IMR-90 (cell line): Measurements from ENCODE around the gene ASTN2. TPM values are rescaled to one million over a fixed set of nuclear protein-coding genes. Genes with fewer than 3 reads are reported as not detected.

Source experiments
- ATAC-seq: fragments of 200-7000 bp; cut with Tn5 transposase; 2 replicates; pipeline ENCODE4 v1.9.1; 2020; ENCODE audit warnings: low read depth, mild to moderate bottlenecking, moderate library complexity
- BruUV-seq: library from RNA; stranded (reverse); fragments of 400-500 nt; replicated peaks from 2 replicates; lab custom pipeline; 2021; lab: Mats Ljungman, UMichigan
- CTCF ChIA-PET: fragments of 300-600 bp; formaldehyde crosslinking; extraction: SDS; loops from one replicate; lab custom pipeline; 2021; ENCODE audit warnings: antibody characterized with exemption; lab: Yijun Ruan, JAX
- POLR2A ChIA-PET: fragments of 300-600 bp; sonication (Branson Sonifier 250); formaldehyde crosslinking; loops from one replicate; lab custom pipeline; 2022; ENCODE audit warnings: antibody characterized with exemption; ENCODE audit not compliant: unreplicated experiment; lab: Charles Lee
- DNase-seq: peaks from one replicate; pipeline ENCODE4 v3.0.0; 2013
- H2AFZ ChIP-seq: replicated peaks from 2 replicates; pipeline ENCODE3; 2013; ENCODE audit warnings: low read length, mild to moderate bottlenecking; ENCODE audit not compliant: poor library complexity
- H2AK5ac ChIP-seq: 2 replicates; pipeline ENCODE4 v1.6.1; 2013; ENCODE audit warnings: low read depth, low read length, inconsistent platforms
- H2AK9ac ChIP-seq: replicated peaks from 2 replicates; pipeline ENCODE3; 2013; ENCODE audit warnings: mild to moderate bottlenecking, low read depth, low read length, moderate library complexity; ENCODE audit not compliant: poor library complexity
- H2BK120ac ChIP-seq: 2 replicates; pipeline ENCODE4 v1.6.1; 2013; ENCODE audit warnings: low read depth, low read length, inconsistent platforms
- H2BK15ac ChIP-seq: 3 replicates; pipeline ENCODE4 v1.6.1; 2013; ENCODE audit warnings: low read depth, low read length, inconsistent platforms
- H2BK20ac ChIP-seq: 2 replicates; pipeline ENCODE4 v1.6.1; 2013; ENCODE audit warnings: low read depth, mild to moderate bottlenecking, inconsistent platforms, low read length, moderate library complexity
- H2BK5ac ChIP-seq: 2 replicates; pipeline ENCODE4 v1.6.1; 2013; ENCODE audit warnings: mild to moderate bottlenecking, low read depth, low read length, inconsistent platforms; ENCODE audit not compliant: poor library complexity, severe bottlenecking
- H3K14ac ChIP-seq: replicated peaks from 2 replicates; pipeline ENCODE4 v1.6.1; 2013; ENCODE audit warnings: low read depth, low read length, inconsistent platforms
- H3K18ac ChIP-seq: 2 replicates; pipeline ENCODE4 v1.6.1; 2013; ENCODE audit warnings: low read depth, low read length, control low read depth
- H3K23ac ChIP-seq: 2 replicates; pipeline ENCODE4 v1.6.1; 2013; ENCODE audit warnings: low read depth, low read length, inconsistent platforms
- H3K27ac ChIP-seq: 2 replicates; pipeline ENCODE4 v1.5.1; 2013; ENCODE audit warnings: mild to moderate bottlenecking, control low read depth, low read length; ENCODE audit not compliant: insufficient read depth
- H3K27me3 ChIP-seq: 2 replicates; pipeline ENCODE4 v1.6.1; 2013; ENCODE audit warnings: low read length; ENCODE audit not compliant: control insufficient read depth, insufficient read depth
- H3K36me3 ChIP-seq: 2 replicates; pipeline ENCODE4 v1.6.1; 2013; ENCODE audit warnings: low read length, mixed read lengths; ENCODE audit not compliant: control insufficient read depth, insufficient read depth
- H3K4ac ChIP-seq: 2 replicates; pipeline ENCODE4 v1.6.1; 2013; ENCODE audit warnings: low read depth, low read length, inconsistent platforms
- H3K4me1 ChIP-seq: 2 replicates; pipeline ENCODE4 v1.6.1; 2013; ENCODE audit warnings: low read length, mixed read lengths; ENCODE audit not compliant: control insufficient read depth, insufficient read depth
- H3K4me2 ChIP-seq: 2 replicates; pipeline ENCODE4 v1.6.1; 2013; ENCODE audit warnings: low read depth, mild to moderate bottlenecking, control low read depth, low read length, moderate library complexity
- H3K4me3 ChIP-seq: 2 replicates; pipeline ENCODE4 v1.5.1; 2013; ENCODE audit warnings: low read depth, mild to moderate bottlenecking, control low read depth, low read length, moderate library complexity; ENCODE audit not compliant: insufficient read depth
- H3K56ac ChIP-seq: 2 replicates; pipeline ENCODE4 v1.6.1; 2013; ENCODE audit warnings: low read length, inconsistent platforms; ENCODE audit not compliant: insufficient read depth; ENCODE audit errors: extremely low read depth
- H3K79me1 ChIP-seq, 2 experiments: 2 replicates each; pipeline ENCODE4 v1.6.1; 2013; ENCODE audit warnings: low read length in 2 of 2, inconsistent platforms in 1 of 2, low read depth in 1 of 2
- H3K9ac ChIP-seq: 2 replicates; pipeline ENCODE4 v1.6.1; 2013; ENCODE audit warnings: low read depth, low read length, control low read depth
- H3K9me1 ChIP-seq: 2 replicates; pipeline ENCODE4 v1.6.1; 2013; ENCODE audit warnings: low read length, inconsistent platforms; ENCODE audit not compliant: insufficient read depth
- H3K9me3 ChIP-seq: 2 replicates; pipeline ENCODE4 v1.6.1; 2013; ENCODE audit warnings: low read length; ENCODE audit not compliant: control insufficient read depth, insufficient read depth
- H4K20me1 ChIP-seq: 2 replicates; pipeline ENCODE4 v1.6.1; 2013; ENCODE audit warnings: low read length, inconsistent platforms; ENCODE audit not compliant: insufficient read depth
- H4K5ac ChIP-seq: 2 replicates; pipeline ENCODE4 v1.6.1; 2013; ENCODE audit warnings: mild to moderate bottlenecking, low read depth, low read length, control low read depth
- H4K8ac ChIP-seq, 2 experiments: 2 replicates each; pipeline ENCODE4 v1.6.1; 2013; ENCODE audit warnings: low read depth in 2 of 2, low read length in 2 of 2, control low read depth in 1 of 2, inconsistent platforms in 1 of 2
- H4K91ac ChIP-seq: 2 replicates; pipeline ENCODE4 v1.6.1; 2013; ENCODE audit warnings: low read depth, low read length, inconsistent platforms; ENCODE audit not compliant: insufficient read depth
- BHLHE40 ChIP-seq: fragments of 150-350 bp; IDR thresholded peaks from 2 replicates; pipeline ENCODE4 v1.6.1; 2016; ENCODE audit warnings: mild to moderate bottlenecking, low read depth, low read length
- CEBPB ChIP-seq: IDR thresholded peaks from 2 replicates; pipeline ENCODE4 v1.6.1; 2012; ENCODE audit warnings: low read depth, low read length, improper control_type of control experiment
- CTCF ChIP-seq: conservative IDR thresholded peaks from 2 replicates; pipeline ENCODE4 v1.5.1; 2012; ENCODE audit warnings: mild to moderate bottlenecking, low read depth, low read length, improper control_type of control experiment
- ELK1 ChIP-seq: fragments of 150-350 bp; IDR thresholded peaks from 2 replicates; pipeline ENCODE4 v1.6.1; 2016; ENCODE audit warnings: low read depth, mild to moderate bottlenecking, low read length, moderate library complexity, borderline replicate concordance
- FOS ChIP-seq: fragments of 150-350 bp; IDR thresholded peaks from 2 replicates; pipeline ENCODE4 v1.6.1; 2016; ENCODE audit warnings: low read depth, low read length
- MXI1 ChIP-seq: IDR thresholded peaks from 2 replicates; pipeline ENCODE4 v1.6.1; 2012; ENCODE audit warnings: low read depth, mild to moderate bottlenecking, low read length, moderate library complexity, borderline replicate concordance
- POLR2A ChIP-seq: IDR thresholded peaks from 2 replicates; pipeline ENCODE4 v1.6.1; 2012; ENCODE audit warnings: mild to moderate bottlenecking, low read depth, low read length
- RAD21 ChIP-seq: IDR thresholded peaks from 2 replicates; pipeline ENCODE4 v1.6.1; 2012; ENCODE audit warnings: low read length, improper control_type of control experiment
- RCOR1 ChIP-seq: IDR thresholded peaks from 2 replicates; pipeline ENCODE4 v1.6.1; 2012; ENCODE audit warnings: mild to moderate bottlenecking, low read length, improper control_type of control experiment; ENCODE audit not compliant: insufficient replicate concordance
- RFX5 ChIP-seq: IDR thresholded peaks from 2 replicates; pipeline ENCODE4 v1.8.0; 2012; ENCODE audit warnings: low read depth, mild to moderate bottlenecking, low read length, moderate library complexity
- USF2 ChIP-seq: fragments of 150-350 bp; IDR thresholded peaks from 2 replicates; pipeline ENCODE4 v1.6.1; 2017; ENCODE audit warnings: mild to moderate bottlenecking, antibody characterized with exemption, low read length, low read depth
- WGBS, 2 experiments: methylation state at CpG; one replicate each; pipeline versions ENCODE4 v1.1.5 to v1.1.7; 2013; ENCODE audit warnings: missing lambda C conversion rate in 2 of 2; ENCODE audit not compliant: insufficient read length in 1 of 2; ENCODE audit errors: extremely low coverage in 2 of 2; 5-methylcytosine and 5-hydroxymethylcytosine counted together
- dilution Hi-C: fragments of 300-500 bp; cut with HindIII; formaldehyde crosslinking; loops from one replicate; pipeline ENCODE4 v1.14.3; 2018; ENCODE audit warnings: low sequenced_read_pairs; ENCODE audit not compliant: unreplicated experiment
- in situ Hi-C: fragments of 300-500 bp; cut with MboI; formaldehyde crosslinking; loops from 3 replicates; pipeline ENCODE4 v1.14.3; 2019; ENCODE audit warnings: low sequenced_read_pairs, inconsistent platforms, mixed read lengths
- intact Hi-C: fragments of 100-400 bp; cut with micrococcal nuclease; formaldehyde crosslinking; loops from 2 replicates; pipeline ENCODE4 v1.10.0; 2022
- polyA plus RNA-seq, 3 experiments: library from polyadenylated mRNA; depleted of rRNA; stranded (reverse); fragments of >200 nt; gene quantifications; 2 replicates each; pipeline ENCODE4 v1.2.3, GENCODE V29; 2012; ENCODE audit warnings: low replicate concordance in 1 of 3
- total RNA-seq: library from RNA; depleted of rRNA; stranded (reverse); fragments of >200 nt; gene quantifications from 2 replicates; pipeline ENCODE4 v1.2.3, GENCODE V29; 2012

The ASTN2 gene
- total and polyA plus RNA-seq, 2 of the 4 experiments (the other 2 are of a cell fraction) = 3.8 to 6.8 TPM

GRCh38 chr9:116924462-116925110, 490.3 kb downstream of the ASTN2 start:
- DNase-seq (no peak), ATAC-seq (no peak)
- Histone ChIP-seq H2BK5ac (no peak overlapping the region), H3K9me3 (no peaks in the 10 kb centered on the region), H2AK5ac (no peak overlapping the region), H3K4me3 (no peak overlapping the region), H3K27me3 (peaks cover 2% of the 10 kb centered on the region; the same call in 1 of the 2 replicates), H2BK15ac (no peak overlapping the region), H3K56ac (no peak overlapping the region), H2AFZ (no peak overlapping the region), H4K20me1 (no peaks in the 10 kb centered on the region), H3K4me2 (no peak overlapping the region), H3K36me3 (no peaks in the 10 kb centered on the region), H3K18ac (no peak overlapping the region), H4K8ac (no peak overlapping the region), H3K4ac (no peak overlapping the region), H4K5ac (no peak overlapping the region), H3K9me1 (no peaks in the 10 kb centered on the region), H2BK120ac (no peak overlapping the region), H3K23ac (no peak overlapping the region), H2BK20ac (no peak overlapping the region), H3K79me1 (no peaks in the 10 kb centered on the region), H2AK9ac (no peak overlapping the region), H3K4me1 (no peaks in the 10 kb centered on the region), H4K91ac (no peak overlapping the region), H3K9ac (no peak overlapping the region), H3K27ac (no peak overlapping the region), H3K14ac (no peak overlapping the region)
- intact Hi-C loops = no loop called here
- POLR2A ChIA-PET = no interaction called here
- WGBS, 2 experiments = 50% methylated on average over 1 of the region's 6 CpGs; no CpG with 5 or more reads in 1 of the 2 experiments
- in situ Hi-C loops = no loop called here
- CTCF ChIA-PET = interaction anchor here (0.6 kb wide), 1 partner anchor 31 kb away, joined by 5 read pairs; no protein-coding TSS in a partner anchor
- TF ChIP-seq USF2 (no peak), ELK1 (no peak), RFX5 (no peak), CEBPB (no peak), FOS (no peak), MXI1 (no peak), RAD21 (no peak), RCOR1 (no peak), CTCF (no peak), POLR2A (no peak), BHLHE40 (no peak)
- no TSS peak for BruUV-seq
- dilution Hi-C loops = no loop called here
